Measurements from ENCODE around the gene UBL7. TPM values are rescaled to one million over a fixed set of nuclear protein-coding genes. Genes with fewer than 3 reads are reported as not detected.

UBL7 gene
- total and polyA plus RNA-seq, 2 donors (not counting 1 experiment from before 2014, with no cell fraction given) = 44.4 to 73.9 TPM

DNA sequence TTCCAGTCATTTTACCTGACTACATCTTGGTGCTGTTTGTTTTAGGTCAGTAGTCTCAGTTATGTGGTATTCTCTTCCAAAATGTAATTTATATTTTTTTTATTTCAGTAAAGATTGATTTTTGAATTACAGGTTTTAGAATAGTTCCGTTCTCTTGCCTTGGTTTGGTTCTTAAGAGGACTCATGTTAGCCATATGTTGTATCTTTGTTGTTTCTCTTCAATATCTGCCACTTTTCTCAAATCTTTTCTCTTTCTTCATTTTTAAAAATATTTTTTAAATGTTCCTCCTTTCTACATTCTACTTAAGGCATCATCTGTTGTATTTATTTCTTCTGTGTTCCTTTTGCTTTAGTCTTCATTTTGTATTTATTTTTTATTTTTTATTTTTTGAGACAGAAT is 5.6 kb upstream of the UBL7 start:
- ATAC-seq (ENCODE audit: low read depth) (no peak), DNase-seq (no peak)
- Histone ChIP-seq H3K79me2 (ENCODE audit: control insufficient read depth, insufficient read depth, low read length) (peaks cover 16% of the 10 kb centered on the region), H3K27ac (ENCODE audit: low read length in 2 of 2) (no peak overlapping the region), H3K4me2 (replicated peaks; ENCODE audit: low read depth, low read length, poor library complexity, severe bottlenecking) (no peak overlapping the region), H2AFZ (ENCODE audit: insufficient read depth, low read depth, low read length, poor library complexity, severe bottlenecking) (no peak overlapping the region), H4K20me1 (ENCODE audit: control insufficient read depth, insufficient read depth, low read length, poor library complexity, severe bottlenecking) (no peaks in the 10 kb centered on the region), H3K36me3 (replicated peaks in 1 of 2; ENCODE audit: control extremely low read depth in 1 of 2, control insufficient read depth in 1 of 2, extremely low read depth in 1 of 2, insufficient read depth in 2 of 2, low read length in 1 of 2) (peaks cover 0 to 13% of the 10 kb centered on the region in 2 experiments), H3K9me3 (ENCODE audit: control extremely low read depth in 1 of 3, control insufficient read depth in 2 of 3, insufficient read depth in 1 of 3, low read length in 2 of 3) (no peaks in the 10 kb centered on the region), H3K4me1 (ENCODE audit: control insufficient read depth in 2 of 2, insufficient read depth in 2 of 2, low read length in 2 of 2) (peaks cover 20 to 23% of the 10 kb centered on the region in 2 donors), H3K27me3 (replicated peaks in 1 of 4; ENCODE audit: control extremely low read depth in 1 of 4, control insufficient read depth in 3 of 4, insufficient read depth in 4 of 4, low read length in 3 of 4) (no peaks in the 10 kb centered on the region), H3K9ac (ENCODE audit: low read length) (no peak overlapping the region), H3K4me3 (ENCODE audit: control extremely low read depth in 1 of 5, extremely low read depth in 1 of 5, insufficient read depth in 1 of 5, low read depth in 2 of 5, low read length in 4 of 5) (no peak overlapping the region)
- H3K4me3 Mint-ChIP-seq = no peak overlapping the region
- intact Hi-C loops (cut with micrococcal nuclease) = no loop called here
- ChIA-PET CTCF (no interaction called here), POLR2A (no interaction called here)
- WGBS (ENCODE audit: insufficient coverage) = no CpG with 5 or more reads among the region's 1 CpG
- H3K4me1 Mint-ChIP-seq = peaks cover 26% of the 10 kb centered on the region
- H3K9me3 Mint-ChIP-seq (ENCODE audit: insufficient read depth) = no peaks in the 10 kb centered on the region
- TF ChIP-seq EZH2 (IDR thresholded peaks at IDR 0.05; ENCODE audit: borderline replicate concordance, insufficient read depth, low read depth, low read length, poor library complexity, severe bottlenecking) = no peak
- TF ChIP-seq, protein P1, sequence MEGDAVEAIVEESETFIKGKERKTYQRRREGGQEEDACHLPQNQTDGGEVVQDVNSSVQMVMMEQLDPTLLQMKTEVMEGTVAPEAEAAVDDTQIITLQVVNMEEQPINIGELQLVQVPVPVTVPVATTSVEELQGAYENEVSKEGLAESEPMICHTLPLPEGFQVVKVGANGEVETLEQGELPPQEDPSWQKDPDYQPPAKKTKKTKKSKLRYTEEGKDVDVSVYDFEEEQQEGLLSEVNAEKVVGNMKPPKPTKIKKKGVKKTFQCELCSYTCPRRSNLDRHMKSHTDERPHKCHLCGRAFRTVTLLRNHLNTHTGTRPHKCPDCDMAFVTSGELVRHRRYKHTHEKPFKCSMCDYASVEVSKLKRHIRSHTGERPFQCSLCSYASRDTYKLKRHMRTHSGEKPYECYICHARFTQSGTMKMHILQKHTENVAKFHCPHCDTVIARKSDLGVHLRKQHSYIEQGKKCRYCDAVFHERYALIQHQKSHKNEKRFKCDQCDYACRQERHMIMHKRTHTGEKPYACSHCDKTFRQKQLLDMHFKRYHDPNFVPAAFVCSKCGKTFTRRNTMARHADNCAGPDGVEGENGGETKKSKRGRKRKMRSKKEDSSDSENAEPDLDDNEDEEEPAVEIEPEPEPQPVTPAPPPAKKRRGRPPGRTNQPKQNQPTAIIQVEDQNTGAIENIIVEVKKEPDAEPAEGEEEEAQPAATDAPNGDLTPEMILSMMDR (IDR thresholded peaks at IDR 0.05) = no peak
- H3K27me3 Mint-ChIP-seq = no peaks in the 10 kb centered on the region
- no peak overlapping the region for H3K27ac Mint-ChIP-seq

DNA sequence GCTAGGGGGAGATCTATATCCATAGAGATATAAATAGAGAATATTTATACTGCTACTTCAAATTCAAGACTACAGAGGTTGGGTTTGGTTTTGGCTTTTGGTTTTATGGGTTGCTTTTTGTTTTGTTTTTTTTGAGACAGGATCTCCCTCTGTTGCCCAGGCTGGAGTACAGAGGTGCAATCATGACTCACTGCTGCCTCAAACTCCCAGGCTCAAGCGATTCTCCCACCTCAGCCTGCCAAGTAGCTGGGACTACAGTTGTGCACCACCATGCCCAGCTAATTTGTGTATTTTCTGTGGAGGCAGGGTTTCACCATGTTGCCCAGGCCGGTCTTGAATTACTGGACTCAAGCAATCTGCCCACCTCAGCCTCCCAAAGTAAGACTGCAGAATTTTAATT is 3.9 kb upstream of the UBL7 start:
- ChIA-PET POLR2A (no interaction called here), CTCF (interaction anchor here (2.0 kb wide), 1 partner anchor 24 kb away, joined by 4 read pairs; no protein-coding TSS in a partner anchor)
- Histone ChIP-seq H3K36me3 (replicated peaks in 1 of 2; ENCODE audit: control extremely low read depth in 1 of 2, control insufficient read depth in 1 of 2, extremely low read depth in 1 of 2, insufficient read depth in 2 of 2, low read length in 1 of 2) (peaks cover 0 to 9% of the 10 kb centered on the region in 2 experiments), H3K9me3 (ENCODE audit: control extremely low read depth in 1 of 3, control insufficient read depth in 2 of 3, insufficient read depth in 1 of 3, low read length in 2 of 3) (no peaks in the 10 kb centered on the region), H2AFZ (ENCODE audit: insufficient read depth, low read depth, low read length, poor library complexity, severe bottlenecking) (peak overlapping the region; percentile 11), H3K4me1 (ENCODE audit: control insufficient read depth in 2 of 2, insufficient read depth in 2 of 2, low read length in 2 of 2) (peaks cover 29 to 34% of the 10 kb centered on the region in 2 donors), H3K9ac (ENCODE audit: low read length) (no peak overlapping the region), H3K27ac (ENCODE audit: low read length in 2 of 2) (peak overlapping the region in 1 of 2 donors; percentile 60), H3K4me3 (ENCODE audit: control extremely low read depth in 1 of 5, extremely low read depth in 1 of 5, insufficient read depth in 1 of 5, low read depth in 2 of 5, low read length in 4 of 5) (no peak overlapping the region), H3K4me2 (replicated peaks; ENCODE audit: low read depth, low read length, poor library complexity, severe bottlenecking) (no peak overlapping the region), H3K27me3 (replicated peaks in 1 of 4; ENCODE audit: control extremely low read depth in 1 of 4, control insufficient read depth in 3 of 4, insufficient read depth in 4 of 4, low read length in 3 of 4) (no peaks in the 10 kb centered on the region), H4K20me1 (ENCODE audit: control insufficient read depth, insufficient read depth, low read length, poor library complexity, severe bottlenecking) (no peaks in the 10 kb centered on the region), H3K79me2 (ENCODE audit: control insufficient read depth, insufficient read depth, low read length) (peaks cover 23% of the 10 kb centered on the region)
- ATAC-seq (ENCODE audit: low read depth) (no peak), DNase-seq (no peak)
- no peak for TF ChIP-seq EZH2 (IDR thresholded peaks at IDR 0.05; ENCODE audit: borderline replicate concordance, insufficient read depth, low read depth, low read length, poor library complexity, severe bottlenecking)
- TF ChIP-seq, protein P1 (IDR thresholded peaks at IDR 0.05) = no peak
- WGBS (ENCODE audit: insufficient coverage) = no CpG with 5 or more reads among the region's 2 CpGs
- no peaks in the 10 kb centered on the region for H3K27me3 Mint-ChIP-seq
- intact Hi-C loops (cut with micrococcal nuclease) = loop anchor here (5.0 kb wide), 1 partner anchor 473 kb away; the partner anchor contains the start of genes PML and STOML1
- no peaks in the 10 kb centered on the region for H3K9me3 Mint-ChIP-seq (ENCODE audit: insufficient read depth)
- no peak overlapping the region for H3K27ac Mint-ChIP-seq
- no peak overlapping the region for H3K4me3 Mint-ChIP-seq
- peaks cover 37% of the 10 kb centered on the region for H3K4me1 Mint-ChIP-seq

Data from B cell (primary cell).